Stimulated activated CD8-positive, alpha-beta memory T cell treated with anti-CD3 and anti-CD28 coated beads, Interleukin-2, amount 100 ng/mL, for 1 hour (primary cell): ENCODE measurements around the gene ACKR4.
"Not testable (repeated sequence)": the region's sequence is repeated elsewhere in the genome, so short reads cannot be mapped to it uniquely, and the experiment has no call there.

ENCODE experiments used
- DNase-seq, 2 donors: peaks; one replicate each; pipeline ENCODE4 v3.0.0-alpha.2; 2020; ENCODE audit warnings: low read depth in 2 of 2

Gene ACKR4

GRCh38 chr3:132596816-132597433 lies at the start of gene ACKR4:
ACKR4 (plus strand) TSS chr3:132597270; CDS start chr3:132600398, 3,128 bp downstream.
- DNase-seq = no peak

- DNase-seq = no peak
These were observed 47.9 kb upstream of the ACKR4 start for GRCh38 chr3:132549169-132549568.

- no peak for DNase-seq
These were observed 47.0 kb upstream of the ACKR4 start for GRCh38 chr3:132549890-132550578.

GRCh38 chr3:132550579-132551305 lies 46.3 kb upstream of the ACKR4 start:
- DNase-seq = no peak

- DNase-seq = no peak
These were observed 43.2 kb upstream of the ACKR4 start for GRCh38 chr3:132553826-132554225.

GRCh38 chr3:132554437-132554836 lies 42.6 kb upstream of the ACKR4 start:
- DNase-seq = no peak

- no peak for DNase-seq
These were observed 41.6 kb upstream of the ACKR4 start for GRCh38 chr3:132555306-132556035.

- not testable (repeated sequence) for DNase-seq
These were observed 41.1 kb upstream of the ACKR4 start for GRCh38 chr3:132556036-132556386.

GRCh38 chr3:132556508-132557159 lies 40.4 kb upstream of the ACKR4 start:
- DNase-seq = no peak

GRCh38 chr3:132561003-132561402 lies 36.1 kb upstream of the ACKR4 start:
- no peak for DNase-seq

GRCh38 chr3:132563420-132564069 lies 33.5 kb upstream of the ACKR4 start:
- no peak for DNase-seq

GRCh38 chr3:132564070-132564465 lies 33.0 kb upstream of the ACKR4 start:
- no peak for DNase-seq

- DNase-seq = no peak
These were observed 28.6 kb upstream of the ACKR4 start for GRCh38 chr3:132568422-132568821.

GRCh38 chr3:132569153-132569552 lies 27.9 kb upstream of the ACKR4 start:
- no peak for DNase-seq

GRCh38 chr3:132569580-132569979 lies 27.5 kb upstream of the ACKR4 start:
- DNase-seq = no peak

GRCh38 chr3:132570016-132570415 lies 27.1 kb upstream of the ACKR4 start:
- no peak for DNase-seq

- no peak for DNase-seq
These were observed 23.3 kb upstream of the ACKR4 start for GRCh38 chr3:132573797-132574211.

- DNase-seq = no peak
These were observed 9.7 kb upstream of the ACKR4 start for GRCh38 chr3:132587401-132587800.

- no peak for DNase-seq
These were observed 4.9 kb upstream of the ACKR4 start for GRCh38 chr3:132592216-132592615.

- DNase-seq = no peak
These were observed 3.7 kb upstream of the ACKR4 start for GRCh38 chr3:132593241-132593946.

GRCh38 chr3:132593947-132594323 lies 3.1 kb upstream of the ACKR4 start:
- DNase-seq = no peak
